K562 (cell line): ENCODE measurements around the gene INHA. TPM values are rescaled to one million over a fixed set of nuclear protein-coding genes. Genes with fewer than 3 reads are reported as not detected.

ENCODE experiments used
- ATAC-seq: fragments of 200-7000 bp; cut with Tn5 transposase; 3 replicates; pipeline ENCODE4 v1.9.1; 2020; ENCODE audit warnings: moderate library complexity
- BruUV-seq: library from RNA; stranded (reverse); fragments of 400-500 nt; replicated peaks from 2 replicates; lab custom pipeline; 2021; lab: Mats Ljungman, UMichigan
- CTCF ChIA-PET: fragments of 300-600 bp; formaldehyde crosslinking; extraction: SDS; loops from one replicate; lab custom pipeline; 2021; ENCODE audit warnings: low intra/inter-chr PET ratio; lab: Yijun Ruan, JAX
- POLR2A ChIA-PET: fragments of 300-600, 350-650 bp; sonication (Branson Sonifier 250); formaldehyde crosslinking; extraction: SDS; loops from one replicate; lab custom pipeline; 2021; ENCODE audit warnings: antibody characterized with exemption, inconsistent platforms; lab: Yijun Ruan, JAX
- DNase-seq, 4 experiments: peaks; one replicate each; pipeline versions ENCODE4 v3.0.0 to v3.0.0-alpha.2; 2011 to 2018; ENCODE audit warnings: low spot score in 3 of 4, mixed read lengths in 3 of 4; ENCODE audit errors: extremely low read depth in 1 of 4
- FAIRE-seq: peaks from 2 replicates; lab custom pipeline; 2011; peaks lifted over from hg19 to GRCh38; lab: Jason Lieb, UNC
- H2AFZ ChIP-seq: 2 replicates; pipeline ENCODE4 v1.6.0; 2011; ENCODE audit warnings: low read depth, low read length, control low read depth, inconsistent platforms
- H3K27ac ChIP-seq: fragments of 200-600 bp; 3 replicates; pipeline ENCODE4 v1.8.0; 2011; ENCODE audit warnings: low read depth, mild to moderate bottlenecking, control low read depth, inconsistent platforms, low read length, moderate library complexity, mixed read lengths; ENCODE audit errors: extremely low read depth
- H3K27me3 ChIP-seq, 2 experiments: fragments of 300-600 bp in 1 of 2; 2 replicates in 1 of 2; 3 replicates in 1 of 2; pipeline versions ENCODE4 v1.6.0 to v1.8.0; 2011; ENCODE audit warnings: inconsistent platforms in 2 of 2, low read length in 2 of 2, mild to moderate bottlenecking in 1 of 2, mixed read lengths in 1 of 2, moderate library complexity in 1 of 2; ENCODE audit not compliant: control insufficient read depth in 2 of 2, insufficient read depth in 2 of 2
- H3K36me3 ChIP-seq: fragments of 300-600 bp; 3 replicates; pipeline ENCODE4 v1.8.0; 2011; ENCODE audit warnings: mild to moderate bottlenecking, low read length, inconsistent platforms; ENCODE audit not compliant: control insufficient read depth, insufficient read depth
- H3K4me1 ChIP-seq, 2 experiments: fragments of 200-600 bp in 1 of 2; replicated peaks in 1 of 2; 2 replicates in 1 of 2; 3 replicates in 1 of 2; pipeline versions ENCODE4 v1.5.1 to v1.8.0; 2011; ENCODE audit warnings: inconsistent platforms in 2 of 2, low read length in 2 of 2, mild to moderate bottlenecking in 1 of 2, mixed read lengths in 1 of 2, moderate library complexity in 1 of 2; ENCODE audit not compliant: control insufficient read depth in 2 of 2, insufficient read depth in 2 of 2
- H3K4me2 ChIP-seq: 2 replicates; pipeline ENCODE4 v1.6.1; 2011; ENCODE audit warnings: low read length, control low read depth, inconsistent platforms, mixed read lengths; ENCODE audit not compliant: insufficient read depth
- H3K4me3 ChIP-seq: fragments of 200-600 bp; sonication (generic), shearing (Covaris generic); 2 replicates; pipeline ENCODE4 v1.5.1; 2016; ENCODE audit warnings: control low read depth, inconsistent platforms
- H3K79me2 ChIP-seq: fragments of 200-600 bp; 3 replicates; pipeline ENCODE4 v1.8.0; 2011; ENCODE audit warnings: low read length, inconsistent platforms; ENCODE audit not compliant: control insufficient read depth, insufficient read depth
- H3K9ac ChIP-seq, 2 experiments: 2 replicates each; pipeline versions ENCODE4 v1.6.0 to v1.6.1; 2011; ENCODE audit warnings: low read depth in 2 of 2, low read length in 2 of 2, control low read depth in 1 of 2, inconsistent platforms in 1 of 2, mild to moderate bottlenecking in 1 of 2, mixed read lengths in 1 of 2; ENCODE audit not compliant: insufficient read depth in 1 of 2
- H3K9me1 ChIP-seq: one replicate; pipeline ENCODE4 v1.6.0; 2011; ENCODE audit warnings: inconsistent platforms, mild to moderate bottlenecking, low read length, moderate library complexity; ENCODE audit not compliant: control insufficient read depth, insufficient read depth
- H3K9me3 ChIP-seq: replicated peaks from 2 replicates; pipeline ENCODE4 v1.5.1; 2011; ENCODE audit warnings: low read depth, low read length, inconsistent platforms; ENCODE audit not compliant: control insufficient read depth, insufficient read depth
- H4K20me1 ChIP-seq: replicated peaks from 2 replicates; pipeline ENCODE4 v1.6.1; 2011; ENCODE audit warnings: low read length, inconsistent platforms, mixed read lengths; ENCODE audit not compliant: control insufficient read depth, insufficient read depth
- BCOR ChIP-seq: fragments of 450-650 bp; IDR thresholded peaks from 2 replicates; pipeline ENCODE4 v1.6.1; 2016
- CEBPB ChIP-seq: fragments of 450-650 bp; IDR thresholded peaks from 2 replicates; pipeline ENCODE4 v1.6.1; 2016; ENCODE audit warnings: missing genetic modification characterization, missing compliant biosample characterization
- DPF2 ChIP-seq: fragments of 450-650 bp; IDR thresholded peaks from 2 replicates; pipeline ENCODE4 v1.6.1; 2016
- ETS2 ChIP-seq: IDR thresholded peaks from 2 replicates; pipeline ENCODE4 v1.6.1; 2016; ENCODE audit warnings: borderline replicate concordance, missing genetic modification characterization, mild to moderate bottlenecking, moderate library complexity, missing compliant biosample characterization; ENCODE audit not compliant: poor library complexity, severe bottlenecking
- KLF10 ChIP-seq: fragments of 250-450 bp; sonication (Bioruptor Pico); IDR thresholded peaks from 2 replicates; pipeline ENCODE4 v1.6.1; 2021; ENCODE audit warnings: matching md5 sums
- LARP7 ChIP-seq: fragments of 450-650 bp; IDR thresholded peaks from 2 replicates; pipeline ENCODE4 v1.6.1; 2016
- MLLT1 ChIP-seq, 2 experiments: fragments of 450-650 bp; IDR thresholded peaks; 2 replicates each; pipeline ENCODE4 v1.6.1; 2016
- NCOA2 ChIP-seq, 2 experiments: fragments of 450-650 bp; IDR thresholded peaks; 2 replicates each; pipeline ENCODE4 v1.6.1; 2018; ENCODE audit warnings: mild to moderate bottlenecking in 2 of 2, moderate library complexity in 1 of 2; ENCODE audit not compliant: partially characterized antibody in 2 of 2
- POLR2AphosphoS2 ChIP-seq: IDR thresholded peaks from 2 replicates; pipeline ENCODE4 v1.6.1; 2012; ENCODE audit warnings: low read length, improper control_type of control experiment
- RBM25 ChIP-seq: fragments of 200-400 bp; formaldehyde crosslinking; IDR thresholded peaks from 2 replicates; pipeline ENCODE4 v1.6.1; 2018; ENCODE audit warnings: low read length, low read depth, moderate library complexity; ENCODE audit not compliant: severe bottlenecking
- RCOR1 ChIP-seq, 2 experiments: IDR thresholded peaks; 2 replicates each; pipeline ENCODE4 v1.6.1; 2012; ENCODE audit warnings: low read depth in 2 of 2, low read length in 2 of 2, borderline replicate concordance in 1 of 2, improper control_type of control experiment in 1 of 2
- ZFP36 ChIP-seq: fragments of 150-350 bp; IDR thresholded peaks from 2 replicates; pipeline ENCODE4 v1.6.1; 2018; ENCODE audit warnings: low read length, low read depth; ENCODE audit not compliant: partially characterized antibody
- ZNF140 ChIP-seq: fragments of 250-450 bp; sonication (Bioruptor Pico); IDR thresholded peaks from 2 replicates; pipeline ENCODE4 v1.8.0; 2021; ENCODE audit warnings: moderate library complexity, mild to moderate bottlenecking, inconsistent platforms
- ZNF197 ChIP-seq: fragments of 200-800 bp; sonication (Bioruptor generic); IDR thresholded peaks from 2 replicates; pipeline ENCODE4 v1.6.1; 2016; ENCODE audit warnings: low read depth, missing genetic modification characterization, missing compliant biosample characterization
- ZNF507 ChIP-seq: conservative IDR thresholded peaks from 2 replicates; pipeline ENCODE4 v1.6.1; 2017; ENCODE audit warnings: missing genetic modification characterization, missing compliant biosample characterization
- ZNF589 ChIP-seq: fragments of 200-800 bp; sonication (Bioruptor generic); IDR thresholded peaks from 2 replicates; pipeline ENCODE4 v1.6.1; 2016; ENCODE audit warnings: low read depth, missing genetic modification characterization, missing compliant biosample characterization
- ZNF764 ChIP-seq: fragments of 250-450 bp; sonication (Bioruptor Pico); IDR thresholded peaks from 2 replicates; pipeline ENCODE4 v1.4.0; 2020; ENCODE audit warnings: low read depth, mild to moderate bottlenecking, moderate library complexity
- WGBS: fragments of 100-300 bp; shearing (Covaris generic); methylation state at CpG from one replicate; pipeline ENCODE4 v1.1.6; 2016; ENCODE audit warnings: low coverage, mixed read lengths; ENCODE audit not compliant: insufficient coverage; ENCODE audit errors: missing lambda C conversion rate; 5-methylcytosine and 5-hydroxymethylcytosine counted together
- in situ Hi-C: fragments of 300-500 bp; cut with MboI; formaldehyde crosslinking; loops from 4 replicates; pipeline ENCODE4 v1.15.0; 2018; ENCODE audit warnings: inconsistent platforms, mixed read lengths
- intact Hi-C: fragments of 100-400 bp; cut with micrococcal nuclease; formaldehyde crosslinking; loops from 2 replicates; pipeline ENCODE4 v1.14.2; 2022
- polyA plus RNA-seq, 8 experiments: library from polyadenylated mRNA; depleted of rRNA in 4 of 8; stranded (reverse) in 5 of 8; unstranded in 3 of 8; fragments of >200 nt; fragmentation: Nextera tagmentation in 2 of 8; fragmentation: Illumina TruSeq in 1 of 8; extraction: Ambion mirVana in 2 of 8; extraction: Trizol in 1 of 8; gene quantifications; 2 replicates each; pipeline versions ENCODE4 v1.2.1 to v1.2.3, GENCODE V29; 2011 to 2014; ENCODE audit warnings: inconsistent platforms in 1 of 8, missing spikeins in 1 of 8
- total RNA-seq, 7 experiments: library from RNA; depleted of rRNA in 6 of 7; stranded (reverse); fragments of >200 nt in 6 of 7; fragmentation: Illumina TruSeq in 2 of 7; extraction: Trizol in 2 of 7; gene quantifications; 2 replicates each; pipeline versions ENCODE4 v1.2.1 to v1.2.3, GENCODE V29; 2011 to 2021; ENCODE audit warnings: low replicate concordance in 1 of 7
- TF ChIP-seq, protein P1 (sequence below): sonication (generic); formaldehyde crosslinking; IDR thresholded peaks from 2 replicates; pipeline ENCODE4 v1.8.1; 2022; ENCODE audit warnings: missing genetic modification reagents
- TF ChIP-seq, protein P2 (sequence below): sonication (generic); formaldehyde crosslinking; IDR thresholded peaks from 2 replicates; pipeline ENCODE4 v1.8.1; 2023; ENCODE audit warnings: mild to moderate bottlenecking, missing genetic modification reagents
- TF ChIP-seq, protein P3 (sequence below): fragments of 250-450 bp; sonication (Bioruptor Pico); IDR thresholded peaks from 2 replicates; pipeline ENCODE4 v1.5.0; 2021

Gene INHA
- total and polyA plus RNA-seq, 9 of the 15 experiments (the other 6 are each of a cell fraction or from before 2014, with no cell fraction given), result 0.07 to 1.9 (median 0.40) TPM

GRCh38 chr2:219527472-219527871 lies 44.6 kb upstream of the INHA start:
- H3K27ac ChIP-seq, result peak overlapping the region; percentile 71; the same call in 1 of the 3 replicates
- in situ Hi-C loops, result loop anchor here (5.0 to 10.0 kb wide), 2 partner anchors 35 to 53 kb away; no protein-coding TSS in a partner anchor
- no peak overlapping the region for H2AFZ ChIP-seq
- ChIA-PET CTCF (interaction anchor here (0.6 kb wide), 1 partner anchor 86 kb away, joined by 4 read pairs; no protein-coding TSS in a partner anchor), POLR2A (interaction anchor here (0.5 to 0.8 kb wide), 3 partner anchors 18 to 139 kb away, joined by 3 to 4 read pairs (median 3); partner anchors contain the start of gene GMPPA)
- intact Hi-C loops, result no loop called here
- H3K4me3 ChIP-seq, result no peak overlapping the region
- no peaks in the 10 kb centered on the region for H3K27me3 ChIP-seq
- no peak for DNase-seq
- H4K20me1 ChIP-seq, result no peaks in the 10 kb centered on the region
- peak overlapping the region in 1 of 2 experiments; percentile 83; a peak in 2 of 4 replicates for H3K9ac ChIP-seq
- H3K9me3 ChIP-seq, result no peaks in the 10 kb centered on the region
- no TSS peak for BruUV-seq
- H3K36me3 ChIP-seq, result peaks cover 40% of the 10 kb centered on the region; the same call in 2 of the 3 replicates
- FAIRE-seq, result no peak
- no peaks in the 10 kb centered on the region for H3K9me1 ChIP-seq
- peaks cover 72 to 84% of the 10 kb centered on the region in 2 experiments for H3K4me1 ChIP-seq
- peaks cover 88% of the 10 kb centered on the region for H3K79me2 ChIP-seq
- WGBS, result 79% methylated on average over 2 of the region's 5 CpGs
- ATAC-seq, result no peak
- no peak overlapping the region for H3K4me2 ChIP-seq
- no peak for TF ChIP-seq ZNF507 (tag)
- no peak for TF ChIP-seq DPF2
- peak; percentile 69 for TF ChIP-seq RBM25
- no peak for TF ChIP-seq ZNF764 (CRISPR knock-in tag)
- peak; percentile 63; the same call in 1 of the 2 replicates for TF ChIP-seq BCOR
- TF ChIP-seq ZNF140, result no peak
- TF ChIP-seq, protein P1, sequence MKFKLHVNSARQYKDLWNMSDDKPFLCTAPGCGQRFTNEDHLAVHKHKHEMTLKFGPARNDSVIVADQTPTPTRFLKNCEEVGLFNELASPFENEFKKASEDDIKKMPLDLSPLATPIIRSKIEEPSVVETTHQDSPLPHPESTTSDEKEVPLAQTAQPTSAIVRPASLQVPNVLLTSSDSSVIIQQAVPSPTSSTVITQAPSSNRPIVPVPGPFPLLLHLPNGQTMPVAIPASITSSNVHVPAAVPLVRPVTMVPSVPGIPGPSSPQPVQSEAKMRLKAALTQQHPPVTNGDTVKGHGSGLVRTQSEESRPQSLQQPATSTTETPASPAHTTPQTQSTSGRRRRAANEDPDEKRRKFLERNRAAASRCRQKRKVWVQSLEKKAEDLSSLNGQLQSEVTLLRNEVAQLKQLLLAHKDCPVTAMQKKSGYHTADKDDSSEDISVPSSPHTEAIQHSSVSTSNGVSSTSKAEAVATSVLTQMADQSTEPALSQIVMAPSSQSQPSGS (CRISPR knock-in tag), result no peak
- TF ChIP-seq RCOR1 (IDR thresholded peaks at IDR 0.05; ENCODE audit: borderline replicate concordance in 1 of 2, low read depth in 2 of 2, low read length in 2 of 2), result no peak
- no peak for TF ChIP-seq ZNF197 (CRISPR knock-in tag)
- no peak for TF ChIP-seq CEBPB (tag)
- TF ChIP-seq LARP7, result no peak
- TF ChIP-seq POLR2AphosphoS2, result no peak
- TF ChIP-seq, protein P2, sequence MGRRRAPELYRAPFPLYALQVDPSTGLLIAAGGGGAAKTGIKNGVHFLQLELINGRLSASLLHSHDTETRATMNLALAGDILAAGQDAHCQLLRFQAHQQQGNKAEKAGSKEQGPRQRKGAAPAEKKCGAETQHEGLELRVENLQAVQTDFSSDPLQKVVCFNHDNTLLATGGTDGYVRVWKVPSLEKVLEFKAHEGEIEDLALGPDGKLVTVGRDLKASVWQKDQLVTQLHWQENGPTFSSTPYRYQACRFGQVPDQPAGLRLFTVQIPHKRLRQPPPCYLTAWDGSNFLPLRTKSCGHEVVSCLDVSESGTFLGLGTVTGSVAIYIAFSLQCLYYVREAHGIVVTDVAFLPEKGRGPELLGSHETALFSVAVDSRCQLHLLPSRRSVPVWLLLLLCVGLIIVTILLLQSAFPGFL (CRISPR knock-in tag), result no peak
- no peak for TF ChIP-seq KLF10 (CRISPR knock-in tag)
- TF ChIP-seq ETS2, result no peak
- TF ChIP-seq, protein P3, sequence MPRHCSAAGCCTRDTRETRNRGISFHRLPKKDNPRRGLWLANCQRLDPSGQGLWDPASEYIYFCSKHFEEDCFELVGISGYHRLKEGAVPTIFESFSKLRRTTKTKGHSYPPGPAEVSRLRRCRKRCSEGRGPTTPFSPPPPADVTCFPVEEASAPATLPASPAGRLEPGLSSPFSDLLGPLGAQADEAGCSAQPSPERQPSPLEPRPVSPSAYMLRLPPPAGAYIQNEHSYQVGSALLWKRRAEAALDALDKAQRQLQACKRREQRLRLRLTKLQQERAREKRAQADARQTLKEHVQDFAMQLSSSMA, result no peak
- no peak for TF ChIP-seq NCOA2 (IDR thresholded peaks at IDR 0.05; ENCODE audit: partially characterized antibody in 2 of 2)
- TF ChIP-seq ZFP36, result peak; percentile 46
- no peak for TF ChIP-seq MLLT1 (IDR thresholded peaks at IDR 0.05)
- no peak for TF ChIP-seq ZNF589 (CRISPR knock-in tag)
